WTC11 (cell line): ENCODE results near the gene TFB2M. TPM values are rescaled to one million over a fixed set of nuclear protein-coding genes. Genes with fewer than 3 reads are reported as not detected.
A peak's percentile ranks its signal among the peaks of the same experiment; 100 is the strongest.

Experiments used
- ATAC-seq: fragments of 200-7000 bp; cut with Tn5 transposase; 2 replicates; pipeline ENCODE4 v1.10.0; 2021; ENCODE audit warnings: mild to moderate bottlenecking, moderate library complexity
- CTCF ChIA-PET: fragments of 300-600 bp; sonication (Branson Sonifier 250); formaldehyde crosslinking; loops from one replicate; lab custom pipeline; 2021; ENCODE audit warnings: antibody characterized with exemption; lab: Charles Lee
- POLR2A ChIA-PET: fragments of 350-600 bp; sonication (Branson Sonifier 250); formaldehyde crosslinking; loops from one replicate; lab custom pipeline; 2021; ENCODE audit warnings: antibody characterized with exemption; lab: Charles Lee
- DNase-seq: peaks from one replicate; pipeline ENCODE4 v3.0.0; 2021; ENCODE audit warnings: low spot score
- H3K27ac Mint-ChIP-seq: 2 replicates; pipeline ENCODE4 v1.8.0; 2021; ENCODE audit warnings: mixed read lengths
- H3K27me3 Mint-ChIP-seq: 2 replicates; pipeline ENCODE4 v1.8.0; 2021; ENCODE audit warnings: low read depth, mild to moderate bottlenecking, moderate library complexity, mixed read lengths
- H3K36me3 Mint-ChIP-seq: 2 replicates; pipeline ENCODE4 v1.8.0; 2021; ENCODE audit warnings: mixed read lengths
- H3K4me1 Mint-ChIP-seq: 2 replicates; pipeline ENCODE4 v1.8.0; 2022; ENCODE audit warnings: mixed read lengths
- H3K4me3 Mint-ChIP-seq: 2 replicates; pipeline ENCODE4 v1.8.0; 2021; ENCODE audit warnings: mild to moderate bottlenecking, moderate library complexity, mixed read lengths
- H3K9me3 Mint-ChIP-seq: 2 replicates; pipeline ENCODE4 v1.8.0; 2021; ENCODE audit warnings: mixed read lengths
- CBFB ChIP-seq: sonication (generic); formaldehyde crosslinking; IDR thresholded peaks from 2 replicates; pipeline ENCODE4 v1.8.1; 2022; ENCODE audit warnings: mild to moderate bottlenecking, low read depth, missing genetic modification reagents
- CREM ChIP-seq: sonication (generic); formaldehyde crosslinking; IDR thresholded peaks from 2 replicates; pipeline ENCODE4 v1.8.1; 2022; ENCODE audit warnings: mild to moderate bottlenecking, missing genetic modification reagents, moderate library complexity
- E2F1 ChIP-seq: sonication (generic); formaldehyde crosslinking; IDR thresholded peaks from 2 replicates; pipeline ENCODE4 v1.8.0; 2022; ENCODE audit warnings: mild to moderate bottlenecking, missing genetic modification reagents
- ERG ChIP-seq: fragments of 250-450 bp; sonication (Bioruptor Pico); IDR thresholded peaks from 2 replicates; pipeline ENCODE4 v1.8.0; 2021; ENCODE audit warnings: mild to moderate bottlenecking
- ESRRA ChIP-seq: sonication (generic); formaldehyde crosslinking; IDR thresholded peaks from 2 replicates; pipeline ENCODE4 v1.8.1; 2022; ENCODE audit warnings: mild to moderate bottlenecking, missing genetic modification reagents, borderline replicate concordance
- FOXJ3 ChIP-seq: sonication (generic); formaldehyde crosslinking; IDR thresholded peaks from 2 replicates; pipeline ENCODE4 v1.9.0; 2021; ENCODE audit warnings: missing genetic modification reagents, mild to moderate bottlenecking, borderline replicate concordance
- GRHL2 ChIP-seq: fragments of 250-450 bp; sonication (Bioruptor Pico); IDR thresholded peaks from 2 replicates; pipeline ENCODE4 v1.8.0; 2022; ENCODE audit warnings: mild to moderate bottlenecking, moderate library complexity; ENCODE audit not compliant: insufficient replicate concordance, severe bottlenecking
- HMGXB4 ChIP-seq: sonication (generic); formaldehyde crosslinking; IDR thresholded peaks from 2 replicates; pipeline ENCODE4 v1.8.1; 2023; ENCODE audit warnings: mild to moderate bottlenecking, moderate library complexity, missing genetic modification reagents
- JAZF1 ChIP-seq: fragments of 250-450 bp; sonication (Bioruptor Pico); IDR thresholded peaks from 2 replicates; pipeline ENCODE4 v1.9.0; 2021; ENCODE audit warnings: moderate library complexity, mild to moderate bottlenecking, inconsistent platforms
- KAT7 ChIP-seq: sonication (generic); formaldehyde crosslinking; IDR thresholded peaks from 2 replicates; pipeline ENCODE4 v1.8.1; 2023; ENCODE audit warnings: missing genetic modification reagents, mild to moderate bottlenecking, borderline replicate concordance
- NR3C1 ChIP-seq: sonication (generic); formaldehyde crosslinking; conservative IDR thresholded peaks from 2 replicates; pipeline ENCODE4 v1.8.1; 2023; ENCODE audit warnings: low read depth, mild to moderate bottlenecking, missing genetic modification reagents
- SOX15 ChIP-seq: fragments of 250-450 bp; sonication (Bioruptor Pico); IDR thresholded peaks from 2 replicates; pipeline ENCODE4 v1.9.0; 2021; ENCODE audit warnings: mild to moderate bottlenecking
- SP1 ChIP-seq: sonication (generic); formaldehyde crosslinking; conservative IDR thresholded peaks from 2 replicates; pipeline ENCODE4 v1.8.1; 2022; ENCODE audit warnings: missing genetic modification reagents
- TP53 ChIP-seq: sonication (generic); formaldehyde crosslinking; IDR thresholded peaks from 2 replicates; pipeline ENCODE4 v1.8.1; 2023; ENCODE audit warnings: mild to moderate bottlenecking, missing genetic modification reagents
- ZBTB21 ChIP-seq: sonication (generic); formaldehyde crosslinking; IDR thresholded peaks from 2 replicates; pipeline ENCODE4 v1.8.1; 2023; ENCODE audit warnings: mild to moderate bottlenecking, missing genetic modification reagents, borderline replicate concordance
- ZNF416 ChIP-seq: fragments of 250-450 bp; sonication (Bioruptor Pico); IDR thresholded peaks from 2 replicates; pipeline ENCODE4 v1.9.0; 2021; ENCODE audit warnings: mild to moderate bottlenecking, inconsistent platforms
- ZNF671 ChIP-seq: fragments of 250-450 bp; sonication (Bioruptor Pico); IDR thresholded peaks from 2 replicates; pipeline ENCODE4 v1.8.0; 2021; ENCODE audit warnings: mild to moderate bottlenecking
- total RNA-seq: library from RNA; stranded (reverse); gene quantifications from 3 replicates; pipeline ENCODE4 v1.2.3, GENCODE V29; 2021
- TF ChIP-seq, protein P1 (sequence below): sonication (generic); formaldehyde crosslinking; IDR thresholded peaks from 2 replicates; pipeline ENCODE4 v1.8.0; 2022; ENCODE audit warnings: mild to moderate bottlenecking, missing genetic modification reagents
- TF ChIP-seq, protein P2 (sequence below): sonication (generic); formaldehyde crosslinking; IDR thresholded peaks from 2 replicates; pipeline ENCODE4 v1.8.0; 2022; ENCODE audit warnings: mild to moderate bottlenecking, missing genetic modification reagents
- TF ChIP-seq, protein P3 (sequence below): sonication (generic); formaldehyde crosslinking; IDR thresholded peaks from 2 replicates; pipeline ENCODE4 v1.8.0; 2022; ENCODE audit warnings: mild to moderate bottlenecking, missing genetic modification reagents
- TF ChIP-seq, protein P4 (sequence below): sonication (generic); formaldehyde crosslinking; IDR thresholded peaks from 2 replicates; pipeline ENCODE4 v1.8.1; 2023; ENCODE audit warnings: mild to moderate bottlenecking, missing genetic modification reagents

Gene TFB2M
- total RNA-seq, 1 experiment from 2014 or later: 16.5 TPM

DNA sequence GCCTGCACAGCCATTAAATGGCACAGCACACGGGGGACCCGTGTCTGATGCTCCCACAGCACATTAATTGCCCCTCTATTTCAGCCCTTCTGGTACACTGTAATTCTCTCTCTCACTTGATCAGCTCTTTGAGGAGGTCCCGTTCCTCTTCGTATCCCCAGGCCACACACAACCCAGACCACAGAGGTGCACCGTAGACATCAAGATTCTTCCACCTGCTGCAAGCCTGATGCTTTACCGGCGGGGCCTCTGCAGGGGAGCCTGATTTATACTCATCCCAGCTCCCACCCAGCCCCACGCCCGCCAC, 59.7 kb downstream of the TFB2M start:
- peaks cover 10% of the 10 kb centered on the region for H3K4me1 Mint-ChIP-seq
- POLR2A ChIA-PET: interaction anchor here (1.0 kb wide), 1 partner anchor 15 kb away, joined by 4 read pairs; no protein-coding TSS in a partner anchor
- H3K4me3 Mint-ChIP-seq: peak overlapping the region; percentile 86
- H3K9me3 Mint-ChIP-seq: no peaks in the 10 kb centered on the region
- H3K27me3 Mint-ChIP-seq: peaks cover 4% of the 10 kb centered on the region; the same call in 1 of the 2 replicates
- H3K27ac Mint-ChIP-seq: no peak overlapping the region
- ATAC-seq (peak; percentile 10; the same call in 1 of the 2 replicates), DNase-seq (no peak)
- H3K36me3 Mint-ChIP-seq: no peaks in the 10 kb centered on the region
- CTCF ChIA-PET: interaction anchor here (1.0 to 2.1 kb wide), 2 partner anchors 9 to 23 kb away, joined by 3 to 5 read pairs; no protein-coding TSS in a partner anchor
- TF ChIP-seq ERG (CRISPR knock-in tag) (no peak), SOX15 (CRISPR knock-in tag) (no peak), TP53 (CRISPR knock-in tag) (no peak), E2F1 (CRISPR knock-in tag) (no peak), ESRRA (CRISPR knock-in tag) (no peak), ZBTB21 (CRISPR knock-in tag) (no peak), ZNF416 (no peak), CREM (CRISPR knock-in tag) (no peak), ZNF671 (no peak), GRHL2 (CRISPR knock-in tag) (no peak), NR3C1 (CRISPR knock-in tag) (no peak)
- TF ChIP-seq, protein P1, sequence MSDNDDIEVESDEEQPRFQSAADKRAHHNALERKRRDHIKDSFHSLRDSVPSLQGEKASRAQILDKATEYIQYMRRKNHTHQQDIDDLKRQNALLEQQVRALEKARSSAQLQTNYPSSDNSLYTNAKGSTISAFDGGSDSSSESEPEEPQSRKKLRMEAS (CRISPR knock-in tag): no peak
- TF ChIP-seq, protein P2, sequence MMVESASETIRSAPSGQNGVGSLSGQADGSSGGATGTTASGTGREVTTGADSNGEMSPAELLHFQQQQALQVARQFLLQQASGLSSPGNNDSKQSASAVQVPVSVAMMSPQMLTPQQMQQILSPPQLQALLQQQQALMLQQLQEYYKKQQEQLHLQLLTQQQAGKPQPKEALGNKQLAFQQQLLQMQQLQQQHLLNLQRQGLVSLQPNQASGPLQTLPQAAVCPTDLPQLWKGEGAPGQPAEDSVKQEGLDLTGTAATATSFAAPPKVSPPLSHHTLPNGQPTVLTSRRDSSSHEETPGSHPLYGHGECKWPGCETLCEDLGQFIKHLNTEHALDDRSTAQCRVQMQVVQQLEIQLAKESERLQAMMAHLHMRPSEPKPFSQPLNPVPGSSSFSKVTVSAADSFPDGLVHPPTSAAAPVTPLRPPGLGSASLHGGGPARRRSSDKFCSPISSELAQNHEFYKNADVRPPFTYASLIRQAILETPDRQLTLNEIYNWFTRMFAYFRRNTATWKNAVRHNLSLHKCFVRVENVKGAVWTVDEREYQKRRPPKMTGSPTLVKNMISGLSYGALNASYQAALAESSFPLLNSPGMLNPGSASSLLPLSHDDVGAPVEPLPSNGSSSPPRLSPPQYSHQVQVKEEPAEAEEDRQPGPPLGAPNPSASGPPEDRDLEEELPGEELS: no peak
- TF ChIP-seq, protein P3, sequence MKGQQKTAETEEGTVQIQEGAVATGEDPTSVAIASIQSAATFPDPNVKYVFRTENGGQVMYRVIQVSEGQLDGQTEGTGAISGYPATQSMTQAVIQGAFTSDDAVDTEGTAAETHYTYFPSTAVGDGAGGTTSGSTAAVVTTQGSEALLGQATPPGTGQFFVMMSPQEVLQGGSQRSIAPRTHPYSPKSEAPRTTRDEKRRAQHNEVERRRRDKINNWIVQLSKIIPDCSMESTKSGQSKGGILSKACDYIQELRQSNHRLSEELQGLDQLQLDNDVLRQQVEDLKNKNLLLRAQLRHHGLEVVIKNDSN: no peak
- TF ChIP-seq, protein P4, sequence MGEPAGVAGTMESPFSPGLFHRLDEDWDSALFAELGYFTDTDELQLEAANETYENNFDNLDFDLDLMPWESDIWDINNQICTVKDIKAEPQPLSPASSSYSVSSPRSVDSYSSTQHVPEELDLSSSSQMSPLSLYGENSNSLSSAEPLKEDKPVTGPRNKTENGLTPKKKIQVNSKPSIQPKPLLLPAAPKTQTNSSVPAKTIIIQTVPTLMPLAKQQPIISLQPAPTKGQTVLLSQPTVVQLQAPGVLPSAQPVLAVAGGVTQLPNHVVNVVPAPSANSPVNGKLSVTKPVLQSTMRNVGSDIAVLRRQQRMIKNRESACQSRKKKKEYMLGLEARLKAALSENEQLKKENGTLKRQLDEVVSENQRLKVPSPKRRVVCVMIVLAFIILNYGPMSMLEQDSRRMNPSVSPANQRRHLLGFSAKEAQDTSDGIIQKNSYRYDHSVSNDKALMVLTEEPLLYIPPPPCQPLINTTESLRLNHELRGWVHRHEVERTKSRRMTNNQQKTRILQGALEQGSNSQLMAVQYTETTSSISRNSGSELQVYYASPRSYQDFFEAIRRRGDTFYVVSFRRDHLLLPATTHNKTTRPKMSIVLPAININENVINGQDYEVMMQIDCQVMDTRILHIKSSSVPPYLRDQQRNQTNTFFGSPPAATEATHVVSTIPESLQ (CRISPR knock-in tag): no peak

GRCh38 chr1:246503341-246503740, 62.7 kb downstream of the TFB2M start:
- CTCF ChIA-PET: no interaction called here
- Mint-ChIP-seq H3K4me1 (peaks cover 10% of the 10 kb centered on the region), H3K27ac (no peak overlapping the region), H3K9me3 (no peaks in the 10 kb centered on the region), H3K4me3 (no peak overlapping the region), H3K27me3 (peaks cover 4% of the 10 kb centered on the region; the same call in 1 of the 2 replicates), H3K36me3 (no peaks in the 10 kb centered on the region)
- POLR2A ChIA-PET: no interaction called here
- ATAC-seq: no peak
- DNase-seq: no peak
- TF ChIP-seq JAZF1 (no peak), ESRRA (CRISPR knock-in tag) (no peak), GRHL2 (CRISPR knock-in tag) (no peak), SP1 (CRISPR knock-in tag) (no peak), CBFB (CRISPR knock-in tag) (no peak), FOXJ3 (CRISPR knock-in tag) (no peak), HMGXB4 (CRISPR knock-in tag) (no peak), ZNF416 (no peak), KAT7 (CRISPR knock-in tag) (no peak)
- TF ChIP-seq, protein P4 (CRISPR knock-in tag): no peak
